SK-N-SH treated with all-trans-retinoic acid at 6 μM for 48 hours (cell line): Measurements from ENCODE around the gene TMEM209.

Experiments
- ATAC-seq: fragments of 200-7000 bp; cut with Tn5 transposase; 3 replicates; pipeline ENCODE4 v1.9.1; 2020; ENCODE audit warnings: mild to moderate bottlenecking, moderate library complexity
- ARNTL ChIP-seq: fragments of 450-650 bp; formaldehyde crosslinking; IDR thresholded peaks from 2 replicates; pipeline ENCODE4 v1.5.0; 2020; ENCODE audit warnings: low read depth, mild to moderate bottlenecking, moderate library complexity, borderline replicate concordance
- BACH2 ChIP-seq: fragments of 250-450 bp; sonication (Bioruptor Pico); IDR thresholded peaks from 2 replicates; pipeline ENCODE4 v1.9.0; 2021; ENCODE audit warnings: mild to moderate bottlenecking, borderline replicate concordance
- CSDC2 ChIP-seq: fragments of 250-450 bp; sonication (Bioruptor Pico); IDR thresholded peaks from 2 replicates; pipeline ENCODE4 v1.5.0; 2020; ENCODE audit warnings: mild to moderate bottlenecking, moderate library complexity
- GLIS3 ChIP-seq: fragments of 250-450 bp; sonication (Bioruptor Pico); IDR thresholded peaks from 2 replicates; pipeline ENCODE4 v1.5.0; 2020; ENCODE audit warnings: mild to moderate bottlenecking, moderate library complexity
- ISL1 ChIP-seq: fragments of 250-450 bp; sonication (Bioruptor Pico); IDR thresholded peaks from 2 replicates; pipeline ENCODE4 v2.1.2; 2022; ENCODE audit warnings: mild to moderate bottlenecking, moderate library complexity
- OSR1 ChIP-seq: fragments of 250-450 bp; sonication (Bioruptor Pico); IDR thresholded peaks from 2 replicates; pipeline ENCODE4 v1.8.0; 2022; ENCODE audit warnings: moderate library complexity, mild to moderate bottlenecking, inconsistent platforms
- PPARA ChIP-seq: fragments of 250-450 bp; sonication (Bioruptor Pico); IDR thresholded peaks from 2 replicates; pipeline ENCODE4 v1.5.0; 2020; ENCODE audit warnings: mild to moderate bottlenecking, borderline replicate concordance
- RARB ChIP-seq: fragments of 250-450 bp; sonication (Bioruptor Pico); IDR thresholded peaks from 2 replicates; pipeline ENCODE4 v1.8.0; 2021; ENCODE audit warnings: mild to moderate bottlenecking, moderate library complexity
- SNAI2 ChIP-seq: fragments of 250-450 bp; sonication (Bioruptor Pico); IDR thresholded peaks from 2 replicates; pipeline ENCODE4 v1.5.0; 2020; ENCODE audit warnings: mild to moderate bottlenecking, moderate library complexity
- TCF4 ChIP-seq: fragments of 250-450 bp; sonication (Bioruptor Pico); IDR thresholded peaks from 2 replicates; pipeline ENCODE4 v1.8.0; 2021; ENCODE audit warnings: mild to moderate bottlenecking, moderate library complexity, borderline replicate concordance
- ZC3H10 ChIP-seq: fragments of 250-450 bp; sonication (Bioruptor Pico); IDR thresholded peaks from 2 replicates; pipeline ENCODE4 v1.5.1; 2021; ENCODE audit warnings: mild to moderate bottlenecking, moderate library complexity
- ZFP3 ChIP-seq: fragments of 250-450 bp; sonication (Bioruptor Pico); IDR thresholded peaks from 2 replicates; pipeline ENCODE4 v1.5.0; 2020; ENCODE audit warnings: mild to moderate bottlenecking, moderate library complexity
- ZNF565 ChIP-seq: fragments of 450-650 bp; formaldehyde crosslinking; conservative IDR thresholded peaks from 2 replicates; pipeline ENCODE4 v1.5.0; 2020; ENCODE audit warnings: low read depth, mild to moderate bottlenecking, moderate library complexity
- ZNF70 ChIP-seq: fragments of 450-650 bp; formaldehyde crosslinking; IDR thresholded peaks from 2 replicates; pipeline ENCODE4 v1.5.0; 2020; ENCODE audit warnings: mild to moderate bottlenecking, moderate library complexity
- ZNF8 ChIP-seq: fragments of 450-650 bp; formaldehyde crosslinking; IDR thresholded peaks from 2 replicates; pipeline ENCODE4 v1.5.0; 2020; ENCODE audit warnings: mild to moderate bottlenecking, moderate library complexity
- TF ChIP-seq, protein P1 (sequence below): fragments of 250-450 bp; sonication (Bioruptor Pico); IDR thresholded peaks from 2 replicates; pipeline ENCODE4 v1.5.0; 2020; ENCODE audit warnings: mild to moderate bottlenecking, moderate library complexity
- TF ChIP-seq, protein P2 (sequence below): fragments of 250-450 bp; sonication (Bioruptor Pico); IDR thresholded peaks from 2 replicates; pipeline ENCODE4 v1.5.1; 2021; ENCODE audit warnings: mild to moderate bottlenecking, moderate library complexity
- TF ChIP-seq, protein P3 (sequence below): fragments of 250-450 bp; sonication (Bioruptor Pico); IDR thresholded peaks from 2 replicates; pipeline ENCODE4 v1.8.0; 2021; ENCODE audit warnings: low read depth, mild to moderate bottlenecking, moderate library complexity, borderline replicate concordance
- TF ChIP-seq, protein P4 (sequence below): fragments of 250-450 bp; sonication (Bioruptor Pico); IDR thresholded peaks from 2 replicates; pipeline ENCODE4 v1.8.0; 2020; ENCODE audit warnings: mild to moderate bottlenecking, moderate library complexity, borderline replicate concordance
- TF ChIP-seq, protein P5 (sequence below): fragments of 250-450 bp; sonication (Bioruptor Pico); IDR thresholded peaks from 2 replicates; pipeline ENCODE4 v1.5.1; 2020; ENCODE audit warnings: low read depth, mild to moderate bottlenecking, moderate library complexity

Gene TMEM209

DNA sequence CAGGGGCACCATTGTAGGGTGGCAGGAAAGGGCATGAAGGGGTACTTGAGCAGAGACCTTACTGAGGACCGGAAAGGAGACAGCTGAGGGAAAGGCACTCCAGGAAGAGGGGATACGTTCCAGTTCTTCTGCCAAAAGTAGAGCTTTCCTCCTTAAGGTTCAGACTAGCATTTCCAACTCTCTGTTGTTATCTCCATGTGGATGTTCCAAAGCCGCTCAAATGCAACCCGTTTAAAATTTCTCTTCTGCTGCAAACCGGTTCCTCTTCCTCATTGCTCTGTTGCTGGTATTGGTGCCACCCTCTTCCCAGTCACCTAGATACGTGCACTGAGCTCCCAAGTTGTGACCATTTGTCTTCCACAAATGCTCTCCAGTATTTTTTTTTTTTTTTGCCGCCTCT is 47.5 kb downstream of the TMEM209 start:
- no peak for ATAC-seq
- TF ChIP-seq TCF4 (CRISPR knock-in tag): no peak
- TF ChIP-seq, protein P1, sequence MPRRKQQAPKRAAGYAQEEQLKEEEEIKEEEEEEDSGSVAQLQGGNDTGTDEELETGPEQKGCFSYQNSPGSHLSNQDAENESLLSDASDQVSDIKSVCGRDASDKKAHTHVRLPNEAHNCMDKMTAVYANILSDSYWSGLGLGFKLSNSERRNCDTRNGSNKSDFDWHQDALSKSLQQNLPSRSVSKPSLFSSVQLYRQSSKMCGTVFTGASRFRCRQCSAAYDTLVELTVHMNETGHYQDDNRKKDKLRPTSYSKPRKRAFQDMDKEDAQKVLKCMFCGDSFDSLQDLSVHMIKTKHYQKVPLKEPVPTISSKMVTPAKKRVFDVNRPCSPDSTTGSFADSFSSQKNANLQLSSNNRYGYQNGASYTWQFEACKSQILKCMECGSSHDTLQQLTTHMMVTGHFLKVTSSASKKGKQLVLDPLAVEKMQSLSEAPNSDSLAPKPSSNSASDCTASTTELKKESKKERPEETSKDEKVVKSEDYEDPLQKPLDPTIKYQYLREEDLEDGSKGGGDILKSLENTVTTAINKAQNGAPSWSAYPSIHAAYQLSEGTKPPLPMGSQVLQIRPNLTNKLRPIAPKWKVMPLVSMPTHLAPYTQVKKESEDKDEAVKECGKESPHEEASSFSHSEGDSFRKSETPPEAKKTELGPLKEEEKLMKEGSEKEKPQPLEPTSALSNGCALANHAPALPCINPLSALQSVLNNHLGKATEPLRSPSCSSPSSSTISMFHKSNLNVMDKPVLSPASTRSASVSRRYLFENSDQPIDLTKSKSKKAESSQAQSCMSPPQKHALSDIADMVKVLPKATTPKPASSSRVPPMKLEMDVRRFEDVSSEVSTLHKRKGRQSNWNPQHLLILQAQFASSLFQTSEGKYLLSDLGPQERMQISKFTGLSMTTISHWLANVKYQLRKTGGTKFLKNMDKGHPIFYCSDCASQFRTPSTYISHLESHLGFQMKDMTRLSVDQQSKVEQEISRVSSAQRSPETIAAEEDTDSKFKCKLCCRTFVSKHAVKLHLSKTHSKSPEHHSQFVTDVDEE (CRISPR knock-in tag): no peak
- TF ChIP-seq CSDC2 (CRISPR knock-in tag): no peak
- no peak for TF ChIP-seq OSR1 (CRISPR knock-in tag)
- TF ChIP-seq ZC3H10: no peak
- TF ChIP-seq RARB: no peak
- TF ChIP-seq, protein P2, sequence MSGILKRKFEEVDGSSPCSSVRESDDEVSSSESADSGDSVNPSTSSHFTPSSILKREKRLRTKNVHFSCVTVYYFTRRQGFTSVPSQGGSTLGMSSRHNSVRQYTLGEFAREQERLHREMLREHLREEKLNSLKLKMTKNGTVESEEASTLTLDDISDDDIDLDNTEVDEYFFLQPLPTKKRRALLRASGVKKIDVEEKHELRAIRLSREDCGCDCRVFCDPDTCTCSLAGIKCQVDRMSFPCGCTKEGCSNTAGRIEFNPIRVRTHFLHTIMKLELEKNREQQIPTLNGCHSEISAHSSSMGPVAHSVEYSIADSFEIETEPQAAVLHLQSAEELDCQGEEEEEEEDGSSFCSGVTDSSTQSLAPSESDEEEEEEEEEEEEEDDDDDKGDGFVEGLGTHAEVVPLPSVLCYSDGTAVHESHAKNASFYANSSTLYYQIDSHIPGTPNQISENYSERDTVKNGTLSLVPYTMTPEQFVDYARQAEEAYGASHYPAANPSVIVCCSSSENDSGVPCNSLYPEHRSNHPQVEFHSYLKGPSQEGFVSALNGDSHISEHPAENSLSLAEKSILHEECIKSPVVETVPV: no peak
- no peak for TF ChIP-seq ZNF565
- TF ChIP-seq, protein P3, sequence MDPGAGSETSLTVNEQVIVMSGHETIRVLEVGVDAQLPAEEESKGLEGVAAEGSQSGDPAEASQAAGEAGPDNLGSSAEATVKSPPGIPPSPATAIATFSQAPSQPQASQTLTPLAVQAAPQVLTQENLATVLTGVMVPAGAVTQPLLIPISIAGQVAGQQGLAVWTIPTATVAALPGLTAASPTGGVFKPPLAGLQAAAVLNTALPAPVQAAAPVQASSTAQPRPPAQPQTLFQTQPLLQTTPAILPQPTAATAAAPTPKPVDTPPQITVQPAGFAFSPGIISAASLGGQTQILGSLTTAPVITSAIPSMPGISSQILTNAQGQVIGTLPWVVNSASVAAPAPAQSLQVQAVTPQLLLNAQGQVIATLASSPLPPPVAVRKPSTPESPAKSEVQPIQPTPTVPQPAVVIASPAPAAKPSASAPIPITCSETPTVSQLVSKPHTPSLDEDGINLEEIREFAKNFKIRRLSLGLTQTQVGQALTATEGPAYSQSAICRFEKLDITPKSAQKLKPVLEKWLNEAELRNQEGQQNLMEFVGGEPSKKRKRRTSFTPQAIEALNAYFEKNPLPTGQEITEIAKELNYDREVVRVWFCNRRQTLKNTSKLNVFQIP (CRISPR knock-in tag): no peak
- TF ChIP-seq, protein P4, sequence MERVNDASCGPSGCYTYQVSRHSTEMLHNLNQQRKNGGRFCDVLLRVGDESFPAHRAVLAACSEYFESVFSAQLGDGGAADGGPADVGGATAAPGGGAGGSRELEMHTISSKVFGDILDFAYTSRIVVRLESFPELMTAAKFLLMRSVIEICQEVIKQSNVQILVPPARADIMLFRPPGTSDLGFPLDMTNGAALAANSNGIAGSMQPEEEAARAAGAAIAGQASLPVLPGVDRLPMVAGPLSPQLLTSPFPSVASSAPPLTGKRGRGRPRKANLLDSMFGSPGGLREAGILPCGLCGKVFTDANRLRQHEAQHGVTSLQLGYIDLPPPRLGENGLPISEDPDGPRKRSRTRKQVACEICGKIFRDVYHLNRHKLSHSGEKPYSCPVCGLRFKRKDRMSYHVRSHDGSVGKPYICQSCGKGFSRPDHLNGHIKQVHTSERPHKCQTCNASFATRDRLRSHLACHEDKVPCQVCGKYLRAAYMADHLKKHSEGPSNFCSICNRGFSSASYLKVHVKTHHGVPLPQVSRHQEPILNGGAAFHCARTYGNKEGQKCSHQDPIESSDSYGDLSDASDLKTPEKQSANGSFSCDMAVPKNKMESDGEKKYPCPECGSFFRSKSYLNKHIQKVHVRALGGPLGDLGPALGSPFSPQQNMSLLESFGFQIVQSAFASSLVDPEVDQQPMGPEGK: no peak
- no peak for TF ChIP-seq ZFP3 (CRISPR knock-in tag)
- no peak for TF ChIP-seq ARNTL (CRISPR knock-in tag)
- TF ChIP-seq ZNF70 (CRISPR knock-in tag): no peak
- TF ChIP-seq PPARA (CRISPR knock-in tag): no peak

DNA sequence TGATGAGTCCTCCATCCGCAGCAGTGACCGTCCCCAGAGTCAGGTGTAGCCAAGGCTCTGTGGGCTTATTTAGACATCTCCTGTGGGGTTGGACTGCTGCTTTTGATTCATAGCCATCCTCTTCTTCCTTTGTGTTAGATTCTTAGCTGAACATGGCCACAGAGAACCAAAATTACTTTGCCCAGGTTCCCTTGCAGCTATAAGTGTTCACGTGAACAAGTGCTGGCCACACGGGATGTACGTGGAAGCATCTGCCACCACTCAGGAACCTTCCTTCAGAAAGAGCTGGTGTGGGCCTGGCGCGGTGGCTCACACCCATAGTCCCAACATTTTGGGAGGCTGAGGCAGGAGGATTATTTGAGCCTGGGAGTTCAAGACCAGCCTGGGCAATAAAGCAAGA is 49.1 kb downstream of the TMEM209 start:
- TF ChIP-seq ZNF565 (no peak), ZFP3 (CRISPR knock-in tag) (no peak), ISL1 (CRISPR knock-in tag) (no peak), ARNTL (CRISPR knock-in tag) (no peak), ZC3H10 (no peak), BACH2 (no peak), OSR1 (CRISPR knock-in tag) (no peak), ZNF70 (CRISPR knock-in tag) (no peak), PPARA (CRISPR knock-in tag) (no peak)
- TF ChIP-seq, protein P3 (CRISPR knock-in tag): no peak
- no peak for ATAC-seq

DNA sequence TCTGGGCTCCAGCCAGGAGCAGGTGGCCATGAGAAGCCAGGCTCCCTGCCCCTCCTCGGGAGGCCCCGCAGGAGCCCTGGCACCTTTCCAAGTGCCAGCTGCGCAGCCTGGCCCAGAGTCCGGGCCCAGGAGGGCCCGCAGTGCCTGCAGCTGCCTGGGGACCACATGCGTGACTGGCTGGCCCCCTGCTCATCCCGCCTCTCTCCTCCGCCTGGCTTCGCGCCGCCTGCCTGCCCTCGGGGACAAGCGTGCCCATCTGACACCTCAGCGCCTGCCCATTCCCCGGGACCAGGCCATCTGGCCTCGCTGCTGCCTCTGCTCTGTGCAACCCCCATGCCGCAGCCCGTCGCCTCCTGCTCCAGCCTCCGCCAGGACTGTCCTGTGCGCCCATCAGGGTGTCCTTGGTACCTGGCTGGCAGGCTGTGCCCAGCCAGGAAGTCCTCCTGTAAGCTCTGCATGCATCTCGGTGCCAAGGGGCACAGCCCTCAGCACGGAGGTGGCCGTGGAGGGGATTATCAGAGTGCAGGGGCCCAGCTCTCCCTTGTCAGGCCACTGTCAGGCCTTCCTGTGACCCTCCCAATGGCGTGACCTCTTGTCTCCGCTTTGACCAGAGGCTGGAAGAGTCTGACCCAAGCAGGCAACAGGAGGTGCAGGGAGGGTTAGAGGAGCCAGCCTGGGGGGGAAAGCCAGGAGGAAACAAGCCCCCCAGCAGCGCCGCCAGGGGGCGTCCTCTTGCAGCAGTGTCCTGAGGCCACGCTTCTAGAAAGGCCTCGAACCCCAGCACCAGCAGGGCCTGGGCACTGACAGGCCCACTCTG is 50.5 kb downstream of the TMEM209 start:
- ATAC-seq: peak; percentile 59
- TF ChIP-seq, protein P2: no peak
- TF ChIP-seq GLIS3 (CRISPR knock-in tag) (no peak), BACH2 (no peak), OSR1 (CRISPR knock-in tag) (no peak), TCF4 (CRISPR knock-in tag) (peak; percentile 81; the same call in 1 of the 2 replicates), ZNF8 (CRISPR knock-in tag) (no peak), PPARA (CRISPR knock-in tag) (no peak), ISL1 (CRISPR knock-in tag) (no peak), SNAI2 (CRISPR knock-in tag) (peak; percentile 57; the same call in 1 of the 2 replicates), ZFP3 (CRISPR knock-in tag) (no peak)
- TF ChIP-seq, protein P5, sequence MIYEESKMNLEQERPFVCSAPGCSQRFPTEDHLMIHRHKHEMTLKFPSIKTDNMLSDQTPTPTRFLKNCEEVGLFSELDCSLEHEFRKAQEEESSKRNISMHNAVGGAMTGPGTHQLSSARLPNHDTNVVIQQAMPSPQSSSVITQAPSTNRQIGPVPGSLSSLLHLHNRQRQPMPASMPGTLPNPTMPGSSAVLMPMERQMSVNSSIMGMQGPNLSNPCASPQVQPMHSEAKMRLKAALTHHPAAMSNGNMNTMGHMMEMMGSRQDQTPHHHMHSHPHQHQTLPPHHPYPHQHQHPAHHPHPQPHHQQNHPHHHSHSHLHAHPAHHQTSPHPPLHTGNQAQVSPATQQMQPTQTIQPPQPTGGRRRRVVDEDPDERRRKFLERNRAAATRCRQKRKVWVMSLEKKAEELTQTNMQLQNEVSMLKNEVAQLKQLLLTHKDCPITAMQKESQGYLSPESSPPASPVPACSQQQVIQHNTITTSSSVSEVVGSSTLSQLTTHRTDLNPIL: no peak
- TF ChIP-seq, protein P1 (CRISPR knock-in tag): peak; percentile 83; the same call in 1 of the 2 replicates
